Neural cell (in vitro differentiated cells): ENCODE measurements around the gene TBX4. TPM values are rescaled to one million over a fixed set of nuclear protein-coding genes. Genes with fewer than 3 reads are reported as not detected.

Experiments
- H2AFZ ChIP-seq: fragments of 200-600, 300-800 bp; sonication (generic), shearing (Covaris generic); 2 replicates; pipeline ENCODE4 v1.6.0; 2014; ENCODE audit warnings: low read depth, mild to moderate bottlenecking, antibody characterized with exemption, low read length, moderate library complexity
- H3F3A ChIP-seq: fragments of 200-600 bp; shearing (Covaris generic); 2 replicates; pipeline ENCODE4 v1.6.1; 2016; ENCODE audit warnings: mild to moderate bottlenecking, moderate library complexity, mixed read lengths, antibody characterized with exemption, low read length; ENCODE audit not compliant: insufficient read depth, poor library complexity, severe bottlenecking
- H3K27ac ChIP-seq: fragments of 200-600, 300-800 bp; sonication (generic), shearing (Covaris generic); 2 replicates; pipeline ENCODE4 v1.5.1; 2014; ENCODE audit warnings: mild to moderate bottlenecking, low read length, moderate library complexity
- H3K27me3 ChIP-seq: fragments of 300-800, 200-600 bp; sonication (generic), shearing (Covaris generic); 2 replicates; pipeline ENCODE4 v1.6.0; 2014; ENCODE audit warnings: mild to moderate bottlenecking, low read depth, low read length, moderate library complexity; ENCODE audit not compliant: insufficient read depth
- H3K36me3 ChIP-seq: fragments of 300-800, 200-600 bp; sonication (generic), shearing (Covaris generic); 2 replicates; pipeline ENCODE4 v1.5.1; 2014; ENCODE audit warnings: mild to moderate bottlenecking, antibody characterized with exemption, low read length, moderate library complexity; ENCODE audit not compliant: insufficient read depth
- H3K4me2 ChIP-seq: fragments of 300-800, 200-600 bp; sonication (generic), shearing (Covaris generic); 2 replicates; pipeline ENCODE4 v1.6.0; 2014; ENCODE audit warnings: mild to moderate bottlenecking, low read length
- H3K4me3 ChIP-seq: fragments of 300-800, 200-600 bp; sonication (generic), shearing (Covaris generic); 2 replicates; pipeline ENCODE4 v1.5.1; 2014; ENCODE audit warnings: mild to moderate bottlenecking, low read length, moderate library complexity
- H3K79me2 ChIP-seq: fragments of 200-600 bp; shearing (Covaris generic); replicated peaks from 2 replicates; pipeline ENCODE4 v1.6.0; 2014; ENCODE audit warnings: mild to moderate bottlenecking, low read length, moderate library complexity; ENCODE audit not compliant: insufficient read depth
- H3K9ac ChIP-seq: fragments of 300-800, 200-600 bp; sonication (generic), shearing (Covaris generic); 2 replicates; pipeline ENCODE4 v1.6.1; 2016; ENCODE audit warnings: mild to moderate bottlenecking, low read length, mixed read lengths
- H3K9me2 ChIP-seq: fragments of 200-600 bp; shearing (Covaris generic); 2 replicates; pipeline ENCODE4 v1.6.1; 2016; ENCODE audit warnings: mild to moderate bottlenecking, low read length, mixed read lengths; ENCODE audit not compliant: insufficient read depth
- H3K9me3 ChIP-seq: fragments of 200-600, 300-800 bp; sonication (generic), shearing (Covaris generic); 2 replicates; pipeline ENCODE4 v1.6.1; 2016; ENCODE audit warnings: mild to moderate bottlenecking, mixed run types, low read length, moderate library complexity, mixed read lengths
- H4K20me1 ChIP-seq: fragments of 200-600 bp; shearing (Covaris generic); 2 replicates; pipeline ENCODE4 v1.6.1; 2016; ENCODE audit warnings: mild to moderate bottlenecking, mixed run types; ENCODE audit not compliant: insufficient read depth
- CTCF ChIP-seq: fragments of 450-650 bp; IDR thresholded peaks from 2 replicates; pipeline ENCODE4 v1.5.1; 2014; ENCODE audit warnings: antibody characterized with exemption, mild to moderate bottlenecking, moderate library complexity; ENCODE audit not compliant: poor library complexity, severe bottlenecking
- EP300 ChIP-seq: fragments of 450-650 bp; conservative IDR thresholded peaks from 2 replicates; pipeline ENCODE4 v1.6.1; 2014; ENCODE audit warnings: antibody characterized with exemption, mild to moderate bottlenecking, moderate library complexity; ENCODE audit not compliant: poor library complexity, severe bottlenecking
- EZH2 ChIP-seq: fragments of 200-600, 300-800 bp; shearing (Covaris generic), sonication (generic); IDR thresholded peaks from 2 replicates; pipeline ENCODE4 v1.6.1; 2014; ENCODE audit warnings: antibody characterized with exemption, low read length, borderline replicate concordance, mild to moderate bottlenecking; ENCODE audit not compliant: insufficient read depth, poor library complexity, severe bottlenecking
- MXI1 ChIP-seq: fragments of 450-650 bp; conservative IDR thresholded peaks from 2 replicates; pipeline ENCODE4 v1.6.1; 2014; ENCODE audit warnings: antibody characterized with exemption, mild to moderate bottlenecking; ENCODE audit not compliant: poor library complexity, severe bottlenecking
- POLR2AphosphoS5 ChIP-seq: IDR thresholded peaks from 2 replicates; pipeline ENCODE4 v1.6.1; 2012
- RAD21 ChIP-seq: fragments of 450-650 bp; conservative IDR thresholded peaks from 2 replicates; pipeline ENCODE4 v1.6.1; 2014; ENCODE audit warnings: antibody characterized with exemption, mild to moderate bottlenecking, moderate library complexity
- REST ChIP-seq: IDR thresholded peaks from 2 replicates; pipeline ENCODE4 v1.6.1; 2012; ENCODE audit warnings: borderline replicate concordance
- SMC3 ChIP-seq: fragments of 450-650 bp; conservative IDR thresholded peaks from 2 replicates; pipeline ENCODE4 v1.6.1; 2014; ENCODE audit warnings: antibody characterized with exemption, mild to moderate bottlenecking, moderate library complexity; ENCODE audit not compliant: poor library complexity
- TAF1 ChIP-seq: IDR thresholded peaks from 2 replicates; pipeline ENCODE4 v1.6.1; 2012; ENCODE audit warnings: low read depth
- polyA plus RNA-seq: library from polyadenylated mRNA; depleted of rRNA; stranded (reverse); fragments of >200 nt; gene quantifications from 2 replicates; pipeline ENCODE4 v1.2.3, GENCODE V29; 2014

TBX4 gene
- polyA plus RNA-seq, 1 donor from 2014 or later = not detected

- no peak overlapping the region for H3K4me2 ChIP-seq
- TF ChIP-seq MXI1 = no peak
- TF ChIP-seq EZH2 = no peak
- no peak for TF ChIP-seq SMC3
- TF ChIP-seq EP300 = no peak
- TF ChIP-seq REST = no peak
- TF ChIP-seq CTCF = no peak
- TF ChIP-seq POLR2AphosphoS5 = no peak
- TF ChIP-seq TAF1 = no peak
- H2AFZ ChIP-seq = no peak overlapping the region
Observed at GRCh38 chr17:61490540-61490975, 38.3 kb downstream of the TBX4 start.

GRCh38 chr17:61491981-61492380, 39.8 kb downstream of the TBX4 start:
- Histone ChIP-seq H3K4me3 (no peak overlapping the region), H3K9ac (no peak overlapping the region), H3K9me2 (no peaks in the 10 kb centered on the region), H3K79me2 (no peaks in the 10 kb centered on the region), H3K4me2 (no peak overlapping the region), H4K20me1 (no peaks in the 10 kb centered on the region), H2AFZ (no peak overlapping the region), H3K36me3 (no peaks in the 10 kb centered on the region), H3K27ac (no peak overlapping the region), H3F3A (no peaks in the 10 kb centered on the region), H3K9me3 (no peaks in the 10 kb centered on the region), H3K27me3 (no peaks in the 10 kb centered on the region)
- TF ChIP-seq CTCF (no peak), RAD21 (no peak), MXI1 (no peak), EP300 (no peak), POLR2AphosphoS5 (no peak), REST (no peak), TAF1 (no peak), EZH2 (no peak), SMC3 (no peak)

More at GRCh38 chr17:61490540-61490975, 38.3 kb downstream of the TBX4 start:
- Histone ChIP-seq H3K9me2 (no peaks in the 10 kb centered on the region), H3K27me3 (no peaks in the 10 kb centered on the region), H3K9me3 (no peaks in the 10 kb centered on the region), H3K9ac (no peak overlapping the region), H3K79me2 (no peaks in the 10 kb centered on the region), H3K4me3 (no peak overlapping the region), H4K20me1 (no peaks in the 10 kb centered on the region), H3K27ac (no peak overlapping the region), H3K36me3 (no peaks in the 10 kb centered on the region), H3F3A (no peaks in the 10 kb centered on the region)
